HG02943 (cell line): ENCODE measurements around the gene PDZRN4.
"Not testable (repeated sequence)": the region's sequence is repeated elsewhere in the genome, so short reads cannot be mapped to it uniquely, and the experiment has no call there.

Experiments used
- ATAC-seq: cut with Tn5 transposase; IDR thresholded peaks from one replicate; pipeline ENCODE4 v1.9.1; 2021; ENCODE audit warnings: mild to moderate bottlenecking, low read depth, moderate library complexity; ENCODE audit not compliant: unreplicated experiment

The PDZRN4 gene

GRCh38 chr12:41277946-41278267 is 89.8 kb downstream of the PDZRN4 start:
- ATAC-seq, result no peak

DNA sequence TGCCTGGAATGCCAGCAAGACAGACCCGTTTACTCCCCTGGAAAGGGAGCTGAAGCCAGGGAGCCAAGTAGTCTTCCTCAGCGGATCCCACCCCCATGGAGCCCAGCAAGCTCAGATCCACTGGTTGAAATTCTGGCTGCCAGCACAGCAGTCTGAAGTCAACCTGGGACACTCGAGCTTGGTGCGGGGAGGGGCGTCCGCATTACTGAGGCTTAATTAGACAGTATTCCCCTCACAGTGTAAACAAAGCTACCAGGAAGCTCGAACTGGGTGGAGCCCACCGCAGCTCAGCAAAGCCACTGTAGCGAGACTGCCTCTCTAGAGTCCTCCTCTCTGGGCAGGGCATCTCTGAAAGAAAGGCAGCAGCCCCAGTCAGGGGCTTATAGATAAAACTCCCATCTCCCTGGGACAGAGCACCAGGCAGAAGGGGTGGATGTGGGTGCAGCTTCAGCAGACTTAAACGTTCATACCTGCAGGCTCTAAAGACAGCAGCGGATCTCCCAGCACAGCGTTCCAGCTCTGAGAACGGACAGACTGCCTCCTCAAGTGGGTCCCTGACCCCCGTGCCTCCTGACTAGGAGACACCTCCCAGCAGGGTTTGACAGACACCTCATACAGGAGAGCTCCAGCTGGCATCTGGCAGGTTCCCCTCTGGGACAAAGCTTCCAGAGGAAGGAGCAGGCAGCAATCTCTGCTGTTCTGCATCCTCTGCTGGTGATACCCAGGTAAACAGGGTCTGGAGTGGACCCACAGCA is 92.4 kb downstream of the PDZRN4 start:
- ATAC-seq, result not testable (repeated sequence)

GRCh38 chr12:41285470-41285869 is 97.3 kb downstream of the PDZRN4 start:
- ATAC-seq, result not testable (repeated sequence)

- ATAC-seq, result no peak
These were observed 98.3 kb downstream of the PDZRN4 start for GRCh38 chr12:41286426-41286825.

DNA sequence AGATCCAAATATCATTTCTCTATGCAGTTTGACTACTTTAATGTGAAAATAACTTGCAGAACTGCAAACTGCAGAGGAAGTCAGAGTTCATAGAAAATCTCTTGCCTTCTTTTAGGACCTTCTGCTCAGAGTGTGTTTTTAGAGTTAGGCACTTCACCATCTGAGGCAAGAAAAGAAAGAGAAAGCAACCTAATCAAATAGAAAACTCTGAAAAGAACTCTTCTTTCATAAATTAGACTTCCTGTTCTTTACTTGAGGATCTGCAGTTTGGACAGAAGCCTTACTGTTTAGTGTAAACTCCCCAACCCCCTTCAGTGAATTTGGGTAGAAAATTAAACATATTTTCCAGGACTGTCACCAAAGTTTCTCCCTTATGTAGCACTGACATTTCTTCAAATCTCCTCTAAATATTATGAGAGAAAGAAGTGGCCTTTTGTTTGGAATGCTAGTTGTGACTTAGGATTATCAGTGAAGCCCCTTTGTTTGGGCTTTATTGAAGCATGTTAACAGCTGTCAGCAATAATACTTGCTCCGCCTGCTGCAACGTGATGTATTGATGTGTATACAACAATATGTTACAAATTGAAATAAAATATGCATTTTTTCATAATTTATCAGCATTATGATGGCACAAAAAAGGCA is 99.5 kb downstream of the PDZRN4 start:
- peak; percentile 65 for ATAC-seq

GRCh38 chr12:41288142-41288811 is 100.2 kb downstream of the PDZRN4 start:
- no peak for ATAC-seq

- ATAC-seq, result no peak
These were observed 101.4 kb downstream of the PDZRN4 start for GRCh38 chr12:41289501-41289900.

DNA sequence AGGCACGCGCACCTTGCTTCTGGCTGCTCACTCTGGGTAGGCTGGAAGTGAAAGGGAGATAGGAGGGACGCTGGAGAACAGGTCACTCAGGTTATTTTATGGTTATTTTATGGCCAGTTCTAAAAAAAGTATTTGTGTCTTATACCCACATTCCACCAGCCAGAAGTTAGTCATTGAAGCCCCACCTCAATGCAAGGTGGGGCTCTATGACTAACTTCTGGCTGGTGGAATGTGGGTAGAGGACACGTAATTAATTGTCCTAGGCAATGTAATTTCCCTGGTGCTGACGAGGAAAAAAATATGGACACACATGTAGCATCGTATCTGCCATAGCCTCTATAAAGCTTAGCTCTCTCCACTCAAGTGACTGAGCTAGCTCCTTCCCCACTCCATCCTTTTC is 104.9 kb downstream of the PDZRN4 start:
- no peak for ATAC-seq

DNA sequence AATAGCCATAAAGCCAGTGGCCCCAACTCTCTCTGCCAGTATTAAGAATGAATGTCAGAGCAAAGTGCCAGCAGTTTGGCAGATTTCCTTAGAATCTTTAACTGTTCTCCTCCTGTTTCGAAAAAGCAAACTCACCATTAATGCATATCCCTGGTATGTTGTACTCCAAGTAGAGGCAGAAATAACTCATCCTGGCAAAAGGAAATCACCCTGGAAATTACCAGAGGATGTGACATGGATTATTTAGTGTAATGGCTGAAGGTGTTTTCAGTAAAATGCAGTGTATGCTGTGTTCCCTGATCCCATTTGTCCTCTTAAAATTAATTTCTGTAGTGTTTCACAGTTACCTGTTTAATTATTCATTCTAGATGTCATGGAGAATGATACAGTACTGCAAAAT is 105.3 kb downstream of the PDZRN4 start:
- ATAC-seq, result no peak

GRCh38 chr12:41302979-41303403 is 114.9 kb downstream of the PDZRN4 start:
- ATAC-seq, result no peak

- ATAC-seq, result no peak
These were observed 116.4 kb downstream of the PDZRN4 start for GRCh38 chr12:41304526-41304925.

GRCh38 chr12:41310367-41310766 is 122.2 kb downstream of the PDZRN4 start:
- ATAC-seq, result no peak

GRCh38 chr12:41311883-41312282 is 123.8 kb downstream of the PDZRN4 start:
- ATAC-seq, result no peak

DNA sequence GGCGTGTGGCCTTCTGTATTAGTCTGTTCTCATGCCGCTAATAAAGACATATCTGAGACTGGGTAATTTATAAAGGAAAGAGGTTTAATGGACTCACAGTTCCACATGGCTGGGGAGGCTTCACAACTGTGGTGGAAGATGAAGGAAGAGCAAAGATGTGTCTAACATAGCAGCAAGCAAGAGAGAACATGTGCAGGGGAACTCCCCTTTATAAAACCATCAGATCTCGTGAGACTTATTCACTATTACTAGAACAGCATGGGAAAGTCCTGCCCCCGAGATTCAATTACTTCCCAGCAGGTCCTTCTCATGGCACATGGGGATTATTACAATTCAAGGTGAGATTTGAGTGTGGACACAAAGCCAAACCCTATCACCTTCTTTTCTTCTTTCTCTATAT is 124.3 kb downstream of the PDZRN4 start:
- not testable (repeated sequence) for ATAC-seq

DNA sequence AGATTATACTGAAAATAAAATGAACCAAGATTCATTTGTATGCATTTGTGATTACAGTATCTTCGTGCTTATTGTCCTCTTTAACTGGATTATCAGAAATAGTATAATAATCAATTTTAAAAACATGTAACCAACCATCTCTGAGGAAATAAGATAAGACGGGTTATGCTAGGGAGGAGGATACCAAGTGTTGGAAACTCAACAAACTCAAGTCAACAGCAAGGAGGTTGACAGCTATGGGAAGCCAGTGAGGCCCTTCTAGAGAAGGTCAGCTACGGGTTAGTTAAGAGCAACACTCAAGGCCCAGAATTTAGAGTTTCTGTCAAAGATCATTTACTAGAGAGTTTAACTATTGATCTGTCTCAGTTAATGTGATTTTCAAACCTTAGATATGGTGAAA is 137.2 kb downstream of the PDZRN4 start:
- no peak for ATAC-seq

- no peak for ATAC-seq
These were observed 139.2 kb downstream of the PDZRN4 start for GRCh38 chr12:41327096-41327895.

DNA sequence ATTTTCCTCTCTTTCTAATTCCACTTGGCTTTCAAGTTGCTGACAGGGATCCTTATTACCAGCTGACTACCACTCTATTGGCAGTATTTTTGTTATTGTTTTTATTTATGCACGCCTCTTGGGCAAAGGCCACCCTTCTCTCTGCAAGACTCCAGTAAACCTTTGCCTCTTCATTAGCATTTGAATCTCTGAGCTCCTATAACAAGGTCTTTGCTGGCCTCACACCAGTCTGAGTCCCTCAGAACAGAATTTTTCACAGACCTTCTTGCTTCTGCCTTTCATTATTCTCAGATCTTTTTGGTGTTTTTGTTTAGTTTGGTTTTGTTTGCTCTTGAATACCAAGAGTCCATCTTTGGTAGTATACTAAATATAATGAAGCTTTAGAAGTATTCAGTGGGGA is 145.9 kb downstream of the PDZRN4 start:
- no peak for ATAC-seq

GRCh38 chr12:41334390-41334789 is 146.3 kb downstream of the PDZRN4 start:
- no peak for ATAC-seq

DNA sequence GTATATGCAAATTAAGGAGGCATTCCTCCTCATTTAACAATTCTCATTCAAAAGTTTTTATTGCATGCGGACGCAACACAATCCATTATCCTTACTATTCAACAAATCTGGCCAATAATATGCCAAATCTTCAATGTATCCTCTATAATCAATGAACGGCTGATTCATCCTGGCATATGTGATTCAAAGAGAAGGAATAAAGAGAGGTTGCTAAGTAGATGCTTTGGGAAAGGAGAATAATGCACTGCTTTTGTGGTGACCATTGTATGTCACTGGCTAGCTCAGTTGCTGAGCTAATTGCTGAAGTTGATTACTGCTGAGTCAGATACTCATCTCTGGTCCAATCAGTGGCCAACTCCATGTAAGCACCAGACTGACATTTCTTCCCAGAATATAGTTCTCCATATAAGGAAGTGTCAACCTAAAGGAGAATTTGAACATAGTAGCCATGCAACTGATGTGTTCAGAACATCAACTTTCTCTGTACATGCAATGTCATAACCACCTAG is 148.0 kb downstream of the PDZRN4 start:
- no peak for ATAC-seq

DNA sequence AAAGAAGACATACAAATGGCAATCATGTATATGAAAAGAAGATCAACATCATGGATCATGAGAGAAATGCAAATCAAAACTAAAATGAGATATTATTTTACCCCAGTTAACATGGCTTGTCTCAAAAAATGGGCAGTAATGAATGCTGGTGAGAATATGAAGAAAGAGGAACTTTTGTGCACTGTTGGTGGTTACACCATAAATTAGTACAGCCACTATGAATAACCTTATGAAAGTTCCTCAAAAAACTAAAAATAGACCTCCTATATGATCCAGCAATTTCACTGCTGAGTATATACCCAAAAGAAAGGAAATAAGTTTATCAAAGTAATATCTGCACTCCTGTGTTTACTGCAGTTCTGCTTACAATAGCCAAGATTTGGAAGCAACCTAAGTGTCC is 151.7 kb downstream of the PDZRN4 start:
- no peak for ATAC-seq
